IMR-90 (cell line): ENCODE data around the gene BGN. TPM values are rescaled to one million over a fixed set of nuclear protein-coding genes. Genes with fewer than 3 reads are reported as not detected.

Source experiments
- ATAC-seq: fragments of 200-7000 bp; cut with Tn5 transposase; 2 replicates; pipeline ENCODE4 v1.9.1; 2020; ENCODE audit warnings: low read depth, mild to moderate bottlenecking, moderate library complexity
- BruUV-seq: library from RNA; stranded (reverse); fragments of 400-500 nt; replicated peaks from 2 replicates; lab custom pipeline; 2021; lab: Mats Ljungman, UMichigan
- CTCF ChIA-PET: fragments of 300-600 bp; formaldehyde crosslinking; extraction: SDS; loops from one replicate; lab custom pipeline; 2021; ENCODE audit warnings: antibody characterized with exemption; lab: Yijun Ruan, JAX
- POLR2A ChIA-PET: fragments of 300-600 bp; sonication (Branson Sonifier 250); formaldehyde crosslinking; loops from one replicate; lab custom pipeline; 2022; ENCODE audit warnings: antibody characterized with exemption; ENCODE audit not compliant: unreplicated experiment; lab: Charles Lee
- DNase-seq: peaks from one replicate; pipeline ENCODE4 v3.0.0; 2013
- H2AFZ ChIP-seq: replicated peaks from 2 replicates; pipeline ENCODE3; 2013; ENCODE audit warnings: low read length, mild to moderate bottlenecking; ENCODE audit not compliant: poor library complexity
- H2AK5ac ChIP-seq: 2 replicates; pipeline ENCODE4 v1.6.1; 2013; ENCODE audit warnings: low read depth, low read length, inconsistent platforms
- H2AK9ac ChIP-seq: replicated peaks from 2 replicates; pipeline ENCODE3; 2013; ENCODE audit warnings: mild to moderate bottlenecking, low read depth, low read length, moderate library complexity; ENCODE audit not compliant: poor library complexity
- H2BK120ac ChIP-seq: 2 replicates; pipeline ENCODE4 v1.6.1; 2013; ENCODE audit warnings: low read depth, low read length, inconsistent platforms
- H2BK15ac ChIP-seq: 3 replicates; pipeline ENCODE4 v1.6.1; 2013; ENCODE audit warnings: low read depth, low read length, inconsistent platforms
- H2BK20ac ChIP-seq: 2 replicates; pipeline ENCODE4 v1.6.1; 2013; ENCODE audit warnings: low read depth, mild to moderate bottlenecking, inconsistent platforms, low read length, moderate library complexity
- H2BK5ac ChIP-seq: 2 replicates; pipeline ENCODE4 v1.6.1; 2013; ENCODE audit warnings: mild to moderate bottlenecking, low read depth, low read length, inconsistent platforms; ENCODE audit not compliant: poor library complexity, severe bottlenecking
- H3K14ac ChIP-seq: replicated peaks from 2 replicates; pipeline ENCODE4 v1.6.1; 2013; ENCODE audit warnings: low read depth, low read length, inconsistent platforms
- H3K18ac ChIP-seq: 2 replicates; pipeline ENCODE4 v1.6.1; 2013; ENCODE audit warnings: low read depth, low read length, control low read depth
- H3K23ac ChIP-seq: 2 replicates; pipeline ENCODE4 v1.6.1; 2013; ENCODE audit warnings: low read depth, low read length, inconsistent platforms
- H3K27ac ChIP-seq: 2 replicates; pipeline ENCODE4 v1.5.1; 2013; ENCODE audit warnings: mild to moderate bottlenecking, control low read depth, low read length; ENCODE audit not compliant: insufficient read depth
- H3K27me3 ChIP-seq: 2 replicates; pipeline ENCODE4 v1.6.1; 2013; ENCODE audit warnings: low read length; ENCODE audit not compliant: control insufficient read depth, insufficient read depth
- H3K36me3 ChIP-seq: 2 replicates; pipeline ENCODE4 v1.6.1; 2013; ENCODE audit warnings: low read length, mixed read lengths; ENCODE audit not compliant: control insufficient read depth, insufficient read depth
- H3K4ac ChIP-seq: 2 replicates; pipeline ENCODE4 v1.6.1; 2013; ENCODE audit warnings: low read depth, low read length, inconsistent platforms
- H3K4me1 ChIP-seq: 2 replicates; pipeline ENCODE4 v1.6.1; 2013; ENCODE audit warnings: low read length, mixed read lengths; ENCODE audit not compliant: control insufficient read depth, insufficient read depth
- H3K4me2 ChIP-seq: 2 replicates; pipeline ENCODE4 v1.6.1; 2013; ENCODE audit warnings: low read depth, mild to moderate bottlenecking, control low read depth, low read length, moderate library complexity
- H3K4me3 ChIP-seq: 2 replicates; pipeline ENCODE4 v1.5.1; 2013; ENCODE audit warnings: low read depth, mild to moderate bottlenecking, control low read depth, low read length, moderate library complexity; ENCODE audit not compliant: insufficient read depth
- H3K56ac ChIP-seq: 2 replicates; pipeline ENCODE4 v1.6.1; 2013; ENCODE audit warnings: low read length, inconsistent platforms; ENCODE audit not compliant: insufficient read depth; ENCODE audit errors: extremely low read depth
- H3K79me1 ChIP-seq, 2 experiments: 2 replicates each; pipeline ENCODE4 v1.6.1; 2013; ENCODE audit warnings: low read length in 2 of 2, inconsistent platforms in 1 of 2, low read depth in 1 of 2
- H3K9ac ChIP-seq: 2 replicates; pipeline ENCODE4 v1.6.1; 2013; ENCODE audit warnings: low read depth, low read length, control low read depth
- H3K9me1 ChIP-seq: 2 replicates; pipeline ENCODE4 v1.6.1; 2013; ENCODE audit warnings: low read length, inconsistent platforms; ENCODE audit not compliant: insufficient read depth
- H3K9me3 ChIP-seq: 2 replicates; pipeline ENCODE4 v1.6.1; 2013; ENCODE audit warnings: low read length; ENCODE audit not compliant: control insufficient read depth, insufficient read depth
- H4K20me1 ChIP-seq: 2 replicates; pipeline ENCODE4 v1.6.1; 2013; ENCODE audit warnings: low read length, inconsistent platforms; ENCODE audit not compliant: insufficient read depth
- H4K5ac ChIP-seq: 2 replicates; pipeline ENCODE4 v1.6.1; 2013; ENCODE audit warnings: mild to moderate bottlenecking, low read depth, low read length, control low read depth
- H4K8ac ChIP-seq, 2 experiments: 2 replicates each; pipeline ENCODE4 v1.6.1; 2013; ENCODE audit warnings: low read depth in 2 of 2, low read length in 2 of 2, control low read depth in 1 of 2, inconsistent platforms in 1 of 2
- H4K91ac ChIP-seq: 2 replicates; pipeline ENCODE4 v1.6.1; 2013; ENCODE audit warnings: low read depth, low read length, inconsistent platforms; ENCODE audit not compliant: insufficient read depth
- BHLHE40 ChIP-seq: fragments of 150-350 bp; IDR thresholded peaks from 2 replicates; pipeline ENCODE4 v1.6.1; 2016; ENCODE audit warnings: mild to moderate bottlenecking, low read depth, low read length
- CEBPB ChIP-seq: IDR thresholded peaks from 2 replicates; pipeline ENCODE4 v1.6.1; 2012; ENCODE audit warnings: low read depth, low read length, improper control_type of control experiment
- CHD1 ChIP-seq: IDR thresholded peaks from 2 replicates; pipeline ENCODE4 v1.6.1; 2012; ENCODE audit warnings: low read depth, low read length, improper control_type of control experiment
- FOS ChIP-seq: fragments of 150-350 bp; IDR thresholded peaks from 2 replicates; pipeline ENCODE4 v1.6.1; 2016; ENCODE audit warnings: low read depth, low read length
- MAFK ChIP-seq: IDR thresholded peaks from 2 replicates; pipeline ENCODE4 v1.6.1; 2012; ENCODE audit warnings: low read depth, low read length, improper control_type of control experiment
- MAZ ChIP-seq: IDR thresholded peaks from 2 replicates; pipeline ENCODE4 v1.6.1; 2012; ENCODE audit warnings: low read depth, mild to moderate bottlenecking, low read length, improper control_type of control experiment, moderate library complexity, borderline replicate concordance
- MXI1 ChIP-seq: IDR thresholded peaks from 2 replicates; pipeline ENCODE4 v1.6.1; 2012; ENCODE audit warnings: low read depth, mild to moderate bottlenecking, low read length, moderate library complexity, borderline replicate concordance
- NFE2L2 ChIP-seq: fragments of 150-350 bp; IDR thresholded peaks from 2 replicates; pipeline ENCODE4 v1.6.1; 2016; ENCODE audit warnings: low read depth, mild to moderate bottlenecking, low read length
- POLR2A ChIP-seq: IDR thresholded peaks from 2 replicates; pipeline ENCODE4 v1.6.1; 2012; ENCODE audit warnings: mild to moderate bottlenecking, low read depth, low read length
- RAD21 ChIP-seq: IDR thresholded peaks from 2 replicates; pipeline ENCODE4 v1.6.1; 2012; ENCODE audit warnings: low read length, improper control_type of control experiment
- RCOR1 ChIP-seq: IDR thresholded peaks from 2 replicates; pipeline ENCODE4 v1.6.1; 2012; ENCODE audit warnings: mild to moderate bottlenecking, low read length, improper control_type of control experiment; ENCODE audit not compliant: insufficient replicate concordance
- RFX5 ChIP-seq: IDR thresholded peaks from 2 replicates; pipeline ENCODE4 v1.8.0; 2012; ENCODE audit warnings: low read depth, mild to moderate bottlenecking, low read length, moderate library complexity
- SMC3 ChIP-seq: fragments of 150-350 bp; IDR thresholded peaks from 2 replicates; pipeline ENCODE4 v1.6.1; 2016; ENCODE audit warnings: low read depth, mild to moderate bottlenecking, antibody characterized with exemption, low read length, moderate library complexity
- WGBS, 2 experiments: methylation state at CpG; one replicate each; pipeline versions ENCODE4 v1.1.5 to v1.1.7; 2013; ENCODE audit warnings: missing lambda C conversion rate in 2 of 2; ENCODE audit not compliant: insufficient read length in 1 of 2; ENCODE audit errors: extremely low coverage in 2 of 2; 5-methylcytosine and 5-hydroxymethylcytosine counted together
- dilution Hi-C: fragments of 300-500 bp; cut with HindIII; formaldehyde crosslinking; loops from one replicate; pipeline ENCODE4 v1.14.3; 2018; ENCODE audit warnings: low sequenced_read_pairs; ENCODE audit not compliant: unreplicated experiment
- in situ Hi-C: fragments of 300-500 bp; cut with MboI; formaldehyde crosslinking; loops from 3 replicates; pipeline ENCODE4 v1.14.3; 2019; ENCODE audit warnings: low sequenced_read_pairs, inconsistent platforms, mixed read lengths
- intact Hi-C: fragments of 100-400 bp; cut with micrococcal nuclease; formaldehyde crosslinking; loops from 2 replicates; pipeline ENCODE4 v1.10.0; 2022
- polyA plus RNA-seq, 3 experiments: library from polyadenylated mRNA; depleted of rRNA; stranded (reverse); fragments of >200 nt; gene quantifications; 2 replicates each; pipeline ENCODE4 v1.2.3, GENCODE V29; 2012; ENCODE audit warnings: low replicate concordance in 1 of 3
- total RNA-seq: library from RNA; depleted of rRNA; stranded (reverse); fragments of >200 nt; gene quantifications from 2 replicates; pipeline ENCODE4 v1.2.3, GENCODE V29; 2012
- TF ChIP-seq, protein P1 (sequence below): fragments of 150-350 bp; IDR thresholded peaks from 2 replicates; pipeline ENCODE4 v1.6.1; 2017; ENCODE audit warnings: mild to moderate bottlenecking, antibody characterized with exemption, low read length, low read depth
- TF ChIP-seq, protein P2 (sequence below): fragments of 150-350 bp; IDR thresholded peaks from 2 replicates; pipeline ENCODE4 v1.6.1; 2016; ENCODE audit warnings: low read depth, mild to moderate bottlenecking, low read length, moderate library complexity, borderline replicate concordance

BGN gene
- total and polyA plus RNA-seq, 2 of the 4 experiments (the other 2 are of a cell fraction) = 11.3 to 298 TPM

DNA sequence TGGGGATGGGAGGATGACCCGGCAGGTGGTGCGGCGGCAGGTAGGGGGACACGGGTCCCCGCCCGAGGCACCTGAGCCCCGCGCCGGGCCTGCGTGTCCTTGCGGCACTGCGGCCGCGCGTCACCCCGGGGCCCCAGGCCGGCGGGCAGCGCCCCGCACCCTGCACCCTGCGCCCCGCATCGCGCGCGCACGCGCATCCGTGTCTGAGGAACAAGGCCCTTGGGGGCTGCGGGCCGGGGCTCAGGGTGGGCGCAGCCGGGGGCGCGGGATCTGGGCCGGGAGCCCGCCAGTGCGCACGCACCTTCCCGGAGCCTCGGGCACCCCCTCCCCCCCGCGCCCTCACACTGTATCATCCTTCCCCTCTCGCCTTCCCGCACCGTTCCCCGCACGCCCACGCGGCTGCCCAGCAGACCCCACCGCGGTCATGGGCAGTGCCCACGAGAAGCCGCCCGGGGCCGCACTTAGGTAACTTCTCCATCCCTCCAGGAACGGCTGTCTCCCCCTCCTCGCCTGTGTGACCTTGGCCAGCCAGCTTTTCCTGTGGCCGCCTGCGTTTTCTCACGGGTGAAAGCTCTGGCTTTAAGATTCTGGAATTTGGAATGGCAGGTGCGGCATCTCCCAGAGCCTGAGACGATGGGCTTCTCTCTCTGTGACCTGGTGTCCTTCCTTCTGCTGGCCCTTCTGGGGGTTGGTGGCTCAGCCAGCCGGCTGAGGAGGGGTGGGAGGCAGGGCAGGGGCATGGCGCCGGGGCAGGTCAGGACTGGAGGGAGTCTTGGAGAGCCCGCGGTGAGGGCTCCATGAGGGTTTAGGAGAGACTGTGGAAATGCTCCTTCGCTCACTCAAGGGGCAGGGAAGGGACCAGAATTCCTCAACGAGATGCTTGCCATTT is 23.4 kb downstream of the BGN start:
- Histone ChIP-seq H2AK9ac (no peak overlapping the region), H3K79me1 (no peaks in the 10 kb centered on the region), H3K27me3 (peaks cover 27% of the 10 kb centered on the region), H3K23ac (no peak overlapping the region), H3K4me3 (no peak overlapping the region), H2BK20ac (no peak overlapping the region), H3K9ac (no peak overlapping the region), H2BK120ac (no peak overlapping the region), H2AK5ac (no peak overlapping the region), H2BK15ac (no peak overlapping the region), H3K18ac (no peak overlapping the region), H3K14ac (no peak overlapping the region), H3K27ac (no peak overlapping the region), H3K36me3 (no peaks in the 10 kb centered on the region), H2AFZ (no peak overlapping the region), H3K4ac (no peak overlapping the region), H2BK5ac (no peak overlapping the region), H4K8ac (no peak overlapping the region), H3K56ac (no peak overlapping the region), H3K4me2 (no peak overlapping the region), H4K5ac (no peak overlapping the region), H3K4me1 (peaks cover 2% of the 10 kb centered on the region; the same call in 1 of the 2 replicates), H3K9me1 (no peaks in the 10 kb centered on the region; the same call in 1 of the 2 replicates), H3K9me3 (no peaks in the 10 kb centered on the region; the same call in 1 of the 2 replicates), H4K20me1 (no peaks in the 10 kb centered on the region), H4K91ac (no peak overlapping the region)
- BruUV-seq = no TSS peak
- no peak for ATAC-seq
- WGBS, 2 experiments = 37% methylated on average over 11 of the region's 70 CpGs; no CpG with 5 or more reads in 1 of the 2 experiments
- ChIA-PET CTCF (no interaction called here), POLR2A (no interaction called here)
- in situ Hi-C loops (no loop called here), intact Hi-C loops (no loop called here), dilution Hi-C loops (no loop called here)
- DNase-seq = no peak
- TF ChIP-seq NFE2L2 (no peak), MAFK (no peak), RCOR1 (no peak), MAZ (no peak), SMC3 (no peak), MXI1 (no peak), BHLHE40 (no peak), CEBPB (no peak), FOS (no peak), RFX5 (no peak), POLR2A (no peak), CHD1 (no peak), RAD21 (no peak)
- TF ChIP-seq, protein P1, sequence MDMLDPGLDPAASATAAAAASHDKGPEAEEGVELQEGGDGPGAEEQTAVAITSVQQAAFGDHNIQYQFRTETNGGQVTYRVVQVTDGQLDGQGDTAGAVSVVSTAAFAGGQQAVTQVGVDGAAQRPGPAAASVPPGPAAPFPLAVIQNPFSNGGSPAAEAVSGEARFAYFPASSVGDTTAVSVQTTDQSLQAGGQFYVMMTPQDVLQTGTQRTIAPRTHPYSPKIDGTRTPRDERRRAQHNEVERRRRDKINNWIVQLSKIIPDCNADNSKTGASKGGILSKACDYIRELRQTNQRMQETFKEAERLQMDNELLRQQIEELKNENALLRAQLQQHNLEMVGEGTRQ = no peak
- TF ChIP-seq, protein P2, sequence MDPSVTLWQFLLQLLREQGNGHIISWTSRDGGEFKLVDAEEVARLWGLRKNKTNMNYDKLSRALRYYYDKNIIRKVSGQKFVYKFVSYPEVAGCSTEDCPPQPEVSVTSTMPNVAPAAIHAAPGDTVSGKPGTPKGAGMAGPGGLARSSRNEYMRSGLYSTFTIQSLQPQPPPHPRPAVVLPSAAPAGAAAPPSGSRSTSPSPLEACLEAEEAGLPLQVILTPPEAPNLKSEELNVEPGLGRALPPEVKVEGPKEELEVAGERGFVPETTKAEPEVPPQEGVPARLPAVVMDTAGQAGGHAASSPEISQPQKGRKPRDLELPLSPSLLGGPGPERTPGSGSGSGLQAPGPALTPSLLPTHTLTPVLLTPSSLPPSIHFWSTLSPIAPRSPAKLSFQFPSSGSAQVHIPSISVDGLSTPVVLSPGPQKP = no peak
